ENCODE results near the gene EDDM13.
A peak's percentile ranks its signal among the peaks of the same experiment; 100 is the strongest.
"Not testable (repeated sequence)": the region's sequence is repeated elsewhere in the genome, so short reads cannot be mapped to it uniquely, and the experiment has no call there.

EDDM13 gene, protein sequence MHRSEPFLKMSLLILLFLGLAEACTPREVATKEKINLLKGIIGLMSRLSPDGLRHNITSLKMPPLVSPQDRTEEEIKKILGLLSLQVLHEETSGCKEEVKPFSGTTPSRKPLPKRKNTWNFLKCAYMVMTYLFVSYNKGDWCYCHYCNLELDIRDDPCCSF

DNA sequence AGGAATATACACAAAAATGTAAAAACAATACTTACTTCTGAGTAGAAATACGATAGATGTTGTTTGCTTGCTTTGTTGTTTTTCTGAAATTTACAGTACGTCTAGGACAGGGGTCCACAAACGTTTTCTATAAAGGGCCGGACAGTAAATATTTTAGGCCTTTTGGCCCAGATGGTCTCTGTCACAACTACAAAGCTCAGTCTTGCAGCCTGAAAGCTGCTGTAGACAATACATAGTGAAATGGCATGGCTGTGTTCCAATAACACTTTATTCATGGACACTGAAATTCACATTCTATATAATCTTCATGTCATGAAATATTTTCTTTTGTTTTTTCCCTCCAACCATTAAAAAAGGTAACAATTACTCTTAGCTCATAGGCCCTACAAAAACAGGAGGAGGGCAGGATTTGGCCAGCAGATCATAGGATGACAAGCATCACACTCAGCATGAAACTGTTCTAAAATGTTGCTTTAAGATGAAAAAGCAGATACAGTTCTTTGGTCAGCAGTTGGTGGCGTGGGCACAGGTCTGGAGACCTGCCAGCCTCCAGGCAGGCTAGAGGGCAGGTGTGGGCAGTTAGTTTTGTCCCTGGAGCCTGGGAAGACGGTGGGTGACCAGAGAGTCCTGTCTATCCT lies at the start of gene EDDM13:
Gene EDDM13, plus strand, starts transcription at position 588 of the 638 bp plus-strand sequence. CDS start 87 bp downstream, outside the sequence.
- no peak for DNase-seq

DNA sequence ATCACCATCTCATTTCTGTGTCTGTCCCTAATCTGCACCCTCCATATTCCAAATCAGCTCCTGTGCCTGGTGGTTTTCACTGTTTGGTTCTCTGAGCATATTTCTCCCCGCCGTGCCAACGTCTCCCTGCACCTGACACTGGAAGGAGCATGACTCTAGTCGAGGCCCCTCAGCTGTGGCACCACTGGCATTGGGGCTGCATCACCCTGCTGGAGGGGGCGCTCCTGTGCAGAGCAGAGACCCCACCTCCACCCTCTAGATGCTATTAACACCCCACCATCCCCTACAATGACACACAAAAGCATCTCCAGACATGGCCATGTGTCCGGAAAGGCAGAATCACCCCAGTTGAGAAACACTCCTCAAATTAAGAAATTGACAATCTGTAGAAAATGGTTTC lies 49.6 kb upstream of the EDDM13 start:
- no peak for DNase-seq

DNA sequence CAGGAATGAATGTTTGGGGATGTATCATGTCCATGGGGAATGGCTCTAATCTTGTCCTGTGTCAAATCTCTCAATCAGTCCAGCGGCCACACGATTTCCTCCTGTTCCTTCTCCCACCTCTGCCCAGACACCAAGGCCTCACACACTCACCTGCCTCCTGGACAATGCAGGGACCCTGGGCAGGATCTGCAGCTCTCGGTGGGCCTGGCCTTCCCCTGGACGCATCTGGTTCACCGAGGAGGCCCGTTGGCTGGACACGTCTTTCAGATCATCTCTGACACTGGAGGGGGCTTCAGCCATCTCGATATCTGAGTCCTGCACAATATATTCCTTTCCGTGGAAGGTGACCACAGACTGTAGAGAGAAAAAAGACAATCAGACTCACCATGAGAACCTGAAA lies 49.1 kb upstream of the EDDM13 start:
- no peak for DNase-seq

DNA sequence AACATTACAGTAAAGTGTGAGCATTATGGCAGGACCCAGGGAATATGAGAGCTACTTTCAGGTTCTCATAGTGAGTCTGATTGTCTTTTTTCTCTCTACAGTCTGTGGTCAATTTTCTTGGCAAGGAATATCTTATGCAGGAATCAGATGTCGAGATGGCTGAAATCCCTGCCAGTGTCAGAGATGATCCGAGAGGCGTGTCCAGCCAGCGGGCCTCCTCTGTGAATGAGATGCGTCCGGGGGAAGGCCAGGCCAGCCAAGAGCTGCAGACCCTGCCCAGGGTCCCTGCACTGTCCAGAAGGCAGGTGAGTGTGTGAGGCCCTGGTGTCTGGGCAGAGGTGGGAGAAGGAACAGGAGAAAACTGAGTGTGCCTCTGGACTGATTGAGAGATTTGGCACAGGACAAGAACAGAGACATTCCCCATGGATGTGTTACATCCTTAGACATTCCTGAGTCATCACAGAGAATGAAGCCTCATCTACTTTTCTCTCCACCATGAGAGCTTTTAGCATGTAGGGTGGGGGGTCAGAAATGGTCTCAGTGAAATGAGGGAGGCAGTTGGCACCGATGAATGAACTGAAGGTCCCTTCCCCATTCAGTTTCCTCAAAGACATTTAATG lies 27.3 kb upstream of the EDDM13 start:
- no peak for DNase-seq

DNA sequence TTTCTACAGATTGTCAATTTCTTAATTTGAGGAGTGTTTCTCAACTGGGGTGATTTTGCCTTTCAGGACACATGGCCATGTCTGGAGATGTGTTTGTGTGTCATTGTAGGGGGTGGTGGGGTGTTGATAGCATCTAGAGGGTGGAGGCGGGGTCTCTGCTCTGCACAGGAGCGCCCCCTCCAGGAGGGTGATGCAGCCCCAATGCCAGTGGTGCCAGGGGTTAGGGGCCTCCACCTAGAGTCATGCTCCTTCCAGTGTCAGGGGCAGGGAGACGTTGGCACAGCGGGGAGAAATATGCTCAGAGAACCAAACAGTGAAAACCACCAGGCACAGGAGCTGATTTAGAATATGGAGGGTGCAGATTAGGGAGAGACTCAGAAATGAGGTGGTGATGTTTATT lies 26.8 kb upstream of the EDDM13 start:
- DNase-seq, result not testable (repeated sequence)

DNA sequence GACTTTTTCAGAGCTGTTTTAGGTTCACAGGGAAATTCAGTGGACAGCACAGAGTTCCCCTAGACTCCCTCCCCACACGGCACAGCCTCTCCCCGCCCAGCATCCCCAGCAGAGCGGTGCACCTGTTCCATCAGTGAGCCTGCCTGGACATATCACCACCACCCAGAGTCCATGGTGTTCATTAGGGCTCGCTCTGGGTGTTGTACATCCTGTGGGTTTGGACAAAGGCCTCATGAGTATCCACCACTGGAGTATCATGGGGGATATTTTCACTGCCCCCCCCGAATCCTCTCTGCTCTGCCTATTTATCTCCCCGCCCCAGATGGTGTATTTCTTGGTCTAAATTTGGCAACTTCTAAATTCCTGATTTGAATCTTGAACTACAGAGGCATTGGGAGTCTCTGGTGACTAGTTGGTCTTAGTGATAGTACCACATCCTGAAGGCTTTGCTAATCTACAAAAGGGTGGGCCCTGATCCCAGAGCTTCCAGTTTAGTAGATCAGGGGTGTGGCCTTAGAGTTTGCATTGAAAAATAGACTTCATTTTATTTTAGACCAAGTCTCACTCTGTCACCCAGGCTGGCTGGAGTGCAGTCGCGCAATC lies 23.7 kb upstream of the EDDM13 start:
- DNase-seq, result not testable (repeated sequence)

DNA sequence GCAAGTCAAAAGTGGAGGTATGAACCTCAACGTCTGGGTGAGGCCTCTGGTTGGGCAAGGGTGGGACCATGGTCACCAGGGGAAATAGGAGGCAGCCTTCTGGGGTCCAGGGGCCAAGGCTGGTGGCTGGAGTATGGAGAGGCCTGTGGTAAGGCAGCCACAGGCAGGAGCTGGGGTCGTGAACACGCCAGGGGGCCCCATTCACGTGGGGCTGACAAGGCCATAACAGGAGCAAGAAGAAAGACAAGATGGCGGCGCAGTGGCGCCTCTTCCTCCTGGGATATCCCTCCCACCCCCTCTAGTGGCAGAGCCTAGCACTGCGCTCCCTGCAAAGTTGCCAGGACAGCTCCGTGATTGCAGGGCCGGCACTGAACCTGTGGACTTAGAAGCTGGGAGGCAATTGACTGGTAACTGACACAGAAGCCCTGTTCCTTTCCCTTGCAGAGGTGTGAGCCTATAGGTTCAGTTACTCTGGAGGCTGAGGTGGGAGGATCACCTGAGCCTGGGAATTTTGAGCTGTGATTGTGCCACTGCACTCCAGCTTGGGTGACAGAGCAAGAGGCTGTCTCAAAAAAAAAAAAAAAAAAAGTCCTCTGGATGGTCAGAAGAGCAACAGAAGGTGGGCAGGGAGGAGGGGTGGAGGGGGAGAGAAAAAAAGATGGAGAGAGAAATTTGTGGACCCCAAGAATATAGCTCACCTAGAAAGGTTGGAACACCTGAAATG lies 19.7 kb upstream of the EDDM13 start:
- DNase-seq, result peak; percentile 71

DNA sequence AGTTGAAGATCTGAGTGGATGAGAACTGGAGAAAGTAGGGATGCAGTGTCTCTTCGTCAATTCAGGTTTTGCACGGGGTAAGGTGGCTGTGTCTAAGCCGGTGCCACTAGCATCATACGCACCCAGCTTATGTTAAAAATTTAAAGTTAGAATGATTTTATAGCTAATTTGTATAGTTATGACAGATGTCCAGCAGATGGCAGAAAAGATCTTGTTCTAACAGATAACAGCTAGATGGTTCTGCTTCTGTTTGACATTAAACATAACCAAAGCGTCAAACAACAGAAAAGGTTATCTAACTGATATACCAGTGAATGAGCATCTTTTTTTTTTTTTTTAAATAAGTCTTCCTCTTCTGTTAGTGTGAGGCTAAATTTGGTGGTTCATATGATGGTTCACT lies 18.8 kb upstream of the EDDM13 start:
- no peak for DNase-seq

DNA sequence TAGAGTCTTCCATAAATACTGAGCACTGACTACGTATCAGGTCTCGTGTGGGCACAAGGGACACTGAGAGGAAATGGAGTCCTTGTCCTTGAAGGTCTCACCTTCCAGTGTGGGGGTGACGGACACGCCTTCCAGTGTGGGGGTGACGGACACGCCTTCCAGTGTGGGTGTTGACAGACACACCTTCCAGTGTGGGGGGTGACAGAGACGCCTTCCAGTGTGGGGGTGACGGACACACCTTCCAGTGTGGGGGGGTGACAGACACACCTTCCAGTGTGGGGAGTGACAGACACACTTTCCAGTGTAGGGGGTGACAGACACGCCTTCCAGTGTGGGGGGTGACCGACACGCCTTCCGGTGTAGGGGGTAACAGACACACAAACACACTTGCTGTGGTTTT lies 14.3 kb upstream of the EDDM13 start:
- DNase-seq, result no peak

DNA sequence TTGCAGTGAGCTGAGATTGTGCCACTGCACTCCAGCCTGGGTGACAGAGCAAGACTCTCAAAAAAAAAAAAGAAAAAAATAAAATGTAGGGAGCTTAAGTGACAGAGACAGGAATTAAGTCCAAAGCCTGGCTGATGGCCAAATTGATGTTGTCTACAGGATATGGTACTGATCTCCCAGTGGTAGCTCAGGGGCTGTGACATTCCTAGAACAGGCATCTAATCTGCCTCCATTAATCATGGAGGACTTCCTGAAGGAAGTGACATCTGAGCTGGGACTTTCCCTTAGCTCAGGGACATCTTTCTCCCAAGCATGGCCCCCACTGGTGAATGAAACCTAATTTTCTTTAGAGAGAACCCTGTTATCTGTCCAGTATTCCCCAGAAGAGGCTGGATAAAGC lies 11.4 kb upstream of the EDDM13 start:
- DNase-seq, result no peak

DNA sequence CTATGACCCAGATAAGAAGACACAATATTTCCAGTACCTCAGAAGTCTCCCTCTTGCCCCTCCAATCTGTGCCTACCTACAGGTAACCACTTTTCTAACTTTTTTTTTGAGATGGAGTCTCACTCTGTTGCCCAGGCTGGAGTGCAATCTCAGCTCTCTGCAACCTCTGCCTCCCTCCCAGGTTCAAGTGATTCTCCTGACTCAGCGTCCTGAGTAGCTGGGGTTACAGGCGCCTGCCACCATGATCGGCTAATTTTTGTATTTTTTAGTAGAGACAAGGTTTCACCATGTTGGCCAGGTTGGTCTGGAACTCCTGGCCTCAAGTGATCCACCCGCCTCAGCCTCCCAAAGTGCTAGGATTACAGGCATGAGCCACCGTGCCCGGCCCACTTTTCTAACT lies 10.6 kb upstream of the EDDM13 start:
- not testable (repeated sequence) for DNase-seq

DNA sequence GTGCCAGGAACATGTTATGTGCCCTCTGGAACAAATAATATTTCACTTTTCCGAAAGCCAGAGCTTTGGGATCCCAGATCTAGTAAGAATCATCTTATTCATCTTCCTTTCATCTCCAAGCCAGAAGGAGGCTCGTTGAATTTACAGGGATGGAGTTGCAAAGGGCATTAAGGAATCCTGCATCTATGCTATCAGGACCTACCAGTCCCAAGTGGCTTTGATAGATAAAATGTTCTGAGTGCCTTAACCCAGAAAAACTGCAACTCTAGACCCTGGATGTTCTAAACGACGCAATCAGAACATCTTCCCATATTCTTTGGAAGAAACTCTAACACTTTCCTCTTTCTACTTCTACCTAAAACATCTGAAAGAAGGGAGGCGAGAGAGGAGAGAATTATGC lies 9.2 kb upstream of the EDDM13 start:
- DNase-seq, result no peak

DNA sequence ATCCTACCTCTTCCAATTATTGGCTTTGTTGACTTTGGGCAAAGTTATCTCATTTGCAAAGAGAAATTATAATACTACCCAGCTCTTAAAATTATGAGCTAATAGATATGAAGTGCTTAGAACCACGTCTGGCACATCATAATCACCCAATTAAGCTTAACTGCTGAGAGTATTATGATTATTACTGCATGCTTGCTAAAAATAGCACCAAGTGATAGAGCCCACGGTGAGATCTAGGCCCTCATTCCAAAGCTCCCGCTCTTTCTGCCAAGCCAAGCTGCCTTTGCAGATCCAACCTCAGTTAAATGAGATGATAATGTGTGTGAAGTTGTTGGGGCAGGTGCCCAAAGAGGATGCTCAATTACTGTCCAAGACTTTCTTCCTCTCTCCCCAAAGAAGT lies 6.5 kb upstream of the EDDM13 start:
- no peak for DNase-seq

DNA sequence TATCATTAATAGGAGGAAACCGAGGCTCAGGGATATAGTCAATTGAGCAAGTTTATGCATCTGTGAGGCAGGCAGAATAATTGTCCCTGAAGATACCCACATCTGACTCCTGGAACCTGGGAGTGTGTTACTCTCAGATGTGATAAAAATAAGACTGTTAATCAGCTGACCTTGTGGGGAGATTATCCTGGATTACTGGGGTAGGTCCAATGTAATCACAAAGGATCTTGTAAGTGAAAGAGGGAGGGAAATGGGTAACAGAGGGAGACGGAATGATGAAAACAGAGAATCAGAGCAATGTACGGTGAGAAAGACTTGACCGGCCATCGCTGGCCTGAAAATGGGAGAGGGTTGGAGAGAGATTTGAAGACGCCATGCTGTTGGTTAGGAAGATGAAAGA lies 3.2 kb upstream of the EDDM13 start:
- DNase-seq, result no peak

DNA sequence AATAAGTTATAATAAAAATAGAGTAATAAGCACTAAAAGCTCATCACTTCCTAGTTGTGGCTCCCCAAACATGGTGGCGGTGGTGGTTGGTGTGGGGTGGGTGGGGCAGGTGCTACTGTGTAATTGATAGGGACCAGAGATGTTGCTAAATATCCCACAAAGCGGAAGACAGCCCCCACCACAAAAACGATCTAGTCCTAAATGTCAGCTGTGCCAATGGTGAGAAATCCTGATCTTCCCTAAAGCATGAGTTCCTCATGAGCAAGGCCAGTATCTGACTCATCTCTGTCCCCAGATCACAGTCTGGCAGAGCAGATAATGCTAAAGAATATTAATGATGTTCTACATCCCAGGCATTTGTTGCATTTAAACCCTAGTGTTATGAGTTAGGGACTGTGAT lies 1.9 kb upstream of the EDDM13 start:
- peak; percentile 65 for DNase-seq

DNA sequence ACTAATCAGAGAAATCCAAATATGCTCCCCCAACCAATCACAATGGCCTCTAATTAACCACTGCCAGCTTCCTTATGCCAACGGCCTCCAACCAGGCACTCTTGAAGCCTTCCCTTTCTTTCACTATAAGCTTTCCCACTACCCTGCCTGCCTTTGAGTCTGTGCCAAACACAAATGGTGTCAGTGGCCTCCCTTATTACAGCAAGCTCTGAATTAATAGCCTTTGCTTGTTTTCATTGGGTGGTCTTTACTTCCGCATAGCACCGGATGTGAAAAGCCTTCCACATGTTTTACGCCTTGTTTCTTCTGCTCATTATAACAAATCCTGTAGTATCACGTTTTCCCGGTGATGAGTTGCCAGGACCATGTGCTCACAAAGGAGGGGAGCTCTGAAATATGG lies 1.4 kb upstream of the EDDM13 start:
- no peak for DNase-seq

DNA sequence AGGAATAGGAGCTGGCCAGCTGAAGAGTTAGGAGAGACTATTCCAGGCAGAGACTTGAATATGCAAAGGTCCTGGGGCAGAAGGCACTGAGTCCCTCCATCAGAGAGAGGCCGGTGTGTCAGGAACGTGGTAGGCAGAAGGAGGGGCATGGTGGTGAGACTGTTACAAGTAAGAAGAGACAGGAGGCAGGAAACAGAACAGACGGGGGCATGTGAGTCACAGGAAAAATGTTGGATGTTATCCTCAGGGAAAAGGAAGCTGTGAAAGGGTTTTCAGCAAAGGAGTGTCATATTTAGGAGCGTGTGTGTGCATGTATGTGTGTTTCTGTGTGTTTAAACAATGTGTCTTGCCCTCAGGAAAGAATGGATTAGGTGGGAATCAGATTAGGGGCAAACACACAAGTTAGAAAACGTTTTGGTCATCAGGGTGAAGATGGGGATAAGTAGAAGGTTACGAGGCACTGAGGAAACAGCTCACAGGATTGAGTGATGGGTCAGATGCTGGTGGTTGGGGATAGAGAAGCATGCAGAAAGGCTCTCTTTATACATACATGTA lies 1.1 kb downstream of the EDDM13 start:
- DNase-seq, result no peak

DNA sequence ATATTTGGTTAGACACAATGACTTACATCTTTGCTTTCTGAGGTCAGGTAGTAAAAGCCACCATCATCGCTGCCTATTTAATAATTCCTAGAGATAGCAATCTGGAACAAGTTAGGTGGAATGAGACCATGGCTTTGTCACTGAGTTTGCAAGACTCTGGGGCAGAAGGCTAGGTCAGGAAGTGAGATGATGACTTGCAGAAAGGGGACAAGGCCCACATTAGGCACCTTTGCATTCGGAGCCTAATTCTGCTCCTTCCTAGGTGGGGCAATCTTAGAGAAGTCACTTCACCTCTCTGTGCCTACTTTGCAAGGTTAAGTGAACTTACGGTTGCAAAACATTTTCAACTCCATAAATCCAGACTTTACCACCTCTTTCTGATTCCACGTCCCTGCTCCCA lies 10.3 kb downstream of the EDDM13 start:
- no peak for DNase-seq

DNA sequence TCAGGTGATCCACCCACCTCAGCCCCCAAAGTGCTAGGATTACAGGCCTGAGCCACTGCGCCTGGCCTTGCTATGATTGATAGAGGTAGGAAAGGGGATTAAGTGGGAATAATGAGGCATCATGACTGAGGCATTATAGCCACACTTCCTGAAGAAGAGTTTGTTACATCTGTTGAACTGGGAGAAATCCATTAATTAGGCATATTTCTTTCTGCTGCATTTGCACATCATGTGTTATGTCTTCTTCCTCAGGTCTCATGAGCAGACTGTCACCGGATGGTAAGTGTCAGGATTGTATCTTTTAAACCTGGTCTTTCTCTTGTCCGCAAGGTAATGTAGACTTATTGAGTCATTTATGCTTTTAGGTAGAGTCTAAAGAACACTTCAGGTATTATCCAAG lies 12.2 kb downstream of the EDDM13 start:
- no peak for DNase-seq

DNA sequence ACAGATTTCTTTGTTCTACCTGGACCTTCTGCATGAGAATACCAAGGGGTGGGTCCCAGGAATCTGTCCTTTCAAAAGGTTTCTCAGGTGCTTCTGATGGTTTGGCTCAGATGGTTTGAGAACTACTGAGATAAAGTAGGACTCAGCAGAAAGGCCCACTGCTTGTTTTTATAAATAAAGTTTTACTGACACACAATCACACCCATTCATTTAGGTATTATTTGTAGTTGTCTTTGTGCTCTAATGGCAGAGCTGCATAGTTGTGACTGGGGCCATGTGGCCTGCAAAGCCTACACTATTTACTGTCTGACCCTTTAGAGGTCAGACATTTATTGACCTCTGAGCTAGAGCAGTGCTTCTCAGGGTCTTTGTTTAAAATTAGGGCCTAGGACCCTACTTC lies 17.6 kb downstream of the EDDM13 start:
- DNase-seq, result no peak

DNA sequence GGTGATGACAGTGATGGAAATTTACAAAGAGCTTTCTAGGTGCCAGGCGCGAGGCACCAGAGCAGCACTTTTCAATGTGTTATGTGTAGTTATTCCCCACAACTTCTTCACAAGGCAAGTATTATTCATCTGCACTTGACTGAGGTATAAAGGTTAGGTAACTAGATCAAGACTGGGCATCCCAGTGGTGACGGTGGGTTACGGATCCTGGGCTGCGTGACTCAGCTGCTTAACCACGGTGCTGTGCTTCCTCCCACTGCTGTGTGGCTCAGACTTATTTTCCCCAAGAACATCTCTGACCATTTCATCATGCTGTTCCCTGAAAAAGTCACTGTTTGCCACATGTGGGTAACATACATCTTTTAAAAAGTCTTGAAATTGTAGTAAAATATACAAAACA lies 19.3 kb downstream of the EDDM13 start:
- no peak for DNase-seq

DNA sequence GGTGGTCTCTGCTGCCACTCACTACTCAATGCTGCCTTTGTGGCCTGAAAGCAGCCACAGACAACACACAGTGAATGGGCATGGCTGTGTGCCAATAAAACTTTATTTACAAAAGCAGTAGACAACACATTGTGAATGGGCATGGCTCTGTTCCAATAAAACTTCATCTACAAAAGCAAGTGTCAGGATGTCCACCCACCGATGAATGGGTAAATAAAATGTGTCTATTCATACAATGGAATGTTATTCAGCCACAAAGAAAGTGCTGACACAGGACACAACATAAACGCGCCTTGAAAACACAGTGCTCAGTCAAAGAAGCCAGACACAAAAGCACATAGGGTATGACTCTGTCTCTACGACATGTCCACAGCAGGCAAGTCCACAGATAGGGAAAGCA lies 22.0 kb downstream of the EDDM13 start:
- no peak for DNase-seq
